ENCODE results near the gene HHIP.

Gene HHIP

DNA sequence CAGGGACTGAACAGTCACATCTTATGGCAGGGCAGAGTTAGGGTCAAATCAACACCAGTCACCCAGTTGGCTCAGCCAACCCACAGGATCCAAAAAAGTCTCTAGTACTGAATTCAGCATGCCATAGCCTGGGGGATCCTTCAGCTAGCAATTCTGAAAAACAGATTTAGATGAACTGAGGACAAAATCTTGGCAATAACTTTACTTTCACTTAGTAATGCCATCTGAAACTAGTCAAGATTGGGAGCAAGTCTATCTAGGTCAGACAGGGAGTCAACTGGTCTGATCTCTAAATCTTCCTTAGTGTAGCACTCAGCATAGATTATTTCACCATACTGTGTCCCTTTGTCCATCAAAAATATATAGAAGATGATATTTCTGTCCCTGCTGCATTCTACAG, 76.0 kb downstream of the HHIP start:
- Histone ChIP-seq H3K4me1 (ENCODE audit: control insufficient read depth, low read length) (no peaks in the 10 kb centered on the region), H3K4me2 (ENCODE audit: low read length) (no peak overlapping the region), H3K4me3 (ENCODE audit: low read length) (no peak overlapping the region)

DNA sequence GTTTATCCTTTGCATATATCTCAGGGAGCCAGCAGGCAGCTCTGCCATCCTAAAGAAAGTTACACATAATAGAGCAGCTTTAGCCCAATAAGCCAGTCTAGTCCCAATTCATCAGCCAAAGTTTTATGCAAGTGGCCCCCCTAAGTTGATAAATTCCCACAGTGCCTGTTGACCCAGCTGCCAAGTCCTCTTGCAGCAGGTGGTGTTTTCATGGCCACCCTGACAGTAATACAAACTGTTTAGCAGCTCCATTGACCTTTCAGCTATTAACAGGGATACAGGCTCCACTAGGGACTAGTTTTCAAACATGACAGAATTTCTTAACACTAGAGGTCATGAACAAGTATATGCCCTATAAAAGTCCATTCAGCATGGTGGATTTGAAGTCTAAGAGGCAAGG, 77.5 kb downstream of the HHIP start:
- no peaks in the 10 kb centered on the region for H3F3A ChIP-seq (ENCODE audit: control insufficient read depth, insufficient read depth)
- no peaks in the 10 kb centered on the region for H3K9me2 ChIP-seq (replicated peaks; ENCODE audit: control insufficient read depth, low read length)
- no peaks in the 10 kb centered on the region for H4K20me1 ChIP-seq (ENCODE audit: control insufficient read depth, insufficient read depth, low read depth, low read length)
- H3K4me3 ChIP-seq (ENCODE audit: low read length): no peak overlapping the region
- TF ChIP-seq EZH2phosphoT487 (IDR thresholded peaks at IDR 0.05; ENCODE audit: borderline replicate concordance, low read length): no peak
- TF ChIP-seq, protein P1, sequence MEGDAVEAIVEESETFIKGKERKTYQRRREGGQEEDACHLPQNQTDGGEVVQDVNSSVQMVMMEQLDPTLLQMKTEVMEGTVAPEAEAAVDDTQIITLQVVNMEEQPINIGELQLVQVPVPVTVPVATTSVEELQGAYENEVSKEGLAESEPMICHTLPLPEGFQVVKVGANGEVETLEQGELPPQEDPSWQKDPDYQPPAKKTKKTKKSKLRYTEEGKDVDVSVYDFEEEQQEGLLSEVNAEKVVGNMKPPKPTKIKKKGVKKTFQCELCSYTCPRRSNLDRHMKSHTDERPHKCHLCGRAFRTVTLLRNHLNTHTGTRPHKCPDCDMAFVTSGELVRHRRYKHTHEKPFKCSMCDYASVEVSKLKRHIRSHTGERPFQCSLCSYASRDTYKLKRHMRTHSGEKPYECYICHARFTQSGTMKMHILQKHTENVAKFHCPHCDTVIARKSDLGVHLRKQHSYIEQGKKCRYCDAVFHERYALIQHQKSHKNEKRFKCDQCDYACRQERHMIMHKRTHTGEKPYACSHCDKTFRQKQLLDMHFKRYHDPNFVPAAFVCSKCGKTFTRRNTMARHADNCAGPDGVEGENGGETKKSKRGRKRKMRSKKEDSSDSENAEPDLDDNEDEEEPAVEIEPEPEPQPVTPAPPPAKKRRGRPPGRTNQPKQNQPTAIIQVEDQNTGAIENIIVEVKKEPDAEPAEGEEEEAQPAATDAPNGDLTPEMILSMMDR (IDR thresholded peaks at IDR 0.05; ENCODE audit: low read depth, low read length, poor library complexity, severe bottlenecking): no peak
- H3K27ac ChIP-seq (ENCODE audit: low read depth, low read length): no peak overlapping the region
- no peak overlapping the region for H3K4me2 ChIP-seq (ENCODE audit: low read length)
- H3K27me3 ChIP-seq (ENCODE audit: control insufficient read depth, low read length): 0 out of 2 replicates have a peak, but pooled peaks cover 2% of the 10 kb centered on the region
- H3K4me1 ChIP-seq (ENCODE audit: control insufficient read depth, low read length): no peaks in the 10 kb centered on the region
- no peaks in the 10 kb centered on the region for H3K9me3 ChIP-seq (ENCODE audit: control insufficient read depth, insufficient read depth, low read length)
- H3K79me2 ChIP-seq (ENCODE audit: control insufficient read depth, low read length): no peaks in the 10 kb centered on the region
- H3K36me3 ChIP-seq (ENCODE audit: control insufficient read depth, low read length): no peaks in the 10 kb centered on the region

More for the DNA sequence above, 76.0 kb downstream of the HHIP start:
- no peaks in the 10 kb centered on the region for H3K79me2 ChIP-seq (ENCODE audit: control insufficient read depth, low read length)
- H4K20me1 ChIP-seq (ENCODE audit: control insufficient read depth, insufficient read depth, low read depth, low read length): no peaks in the 10 kb centered on the region
- no peaks in the 10 kb centered on the region for H3K9me2 ChIP-seq (replicated peaks; ENCODE audit: control insufficient read depth, low read length)
- no peak overlapping the region for H3K27ac ChIP-seq (ENCODE audit: low read depth, low read length)
- H3K9me3 ChIP-seq (ENCODE audit: control insufficient read depth, insufficient read depth, low read length): no peaks in the 10 kb centered on the region
- H3K27me3 ChIP-seq (ENCODE audit: control insufficient read depth, low read length): 0 out of 2 replicates have a peak, but pooled peaks cover 2% of the 10 kb centered on the region
- TF ChIP-seq, protein P1 (IDR thresholded peaks at IDR 0.05; ENCODE audit: low read depth, low read length, poor library complexity, severe bottlenecking): no peak
- no peak for TF ChIP-seq EZH2phosphoT487 (IDR thresholded peaks at IDR 0.05; ENCODE audit: borderline replicate concordance, low read length)
- H3F3A ChIP-seq (ENCODE audit: control insufficient read depth, insufficient read depth): no peaks in the 10 kb centered on the region
- H3K36me3 ChIP-seq (ENCODE audit: control insufficient read depth, low read length): no peaks in the 10 kb centered on the region

DNA sequence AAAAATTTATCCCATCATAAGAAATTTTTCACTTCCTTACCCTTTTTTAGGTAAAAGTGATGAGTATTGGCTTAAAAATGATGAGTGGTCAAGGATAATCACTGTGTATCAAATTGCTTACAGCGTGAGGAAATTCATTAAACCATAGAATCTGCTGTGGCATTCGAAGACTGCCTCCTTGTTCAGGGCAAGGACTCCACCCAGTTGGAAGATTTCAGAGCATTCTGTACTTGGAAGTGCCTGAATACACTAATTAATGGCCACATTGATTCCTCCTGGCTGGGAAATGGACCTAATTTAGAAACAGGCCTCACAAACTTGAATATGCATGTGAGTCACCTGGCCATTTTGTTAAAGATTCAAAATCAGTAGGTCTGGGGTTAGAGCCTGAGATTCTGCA, 83.2 kb downstream of the HHIP start:
- Histone ChIP-seq H3K36me3 (ENCODE audit: control insufficient read depth, low read length) (no peaks in the 10 kb centered on the region), H4K20me1 (ENCODE audit: control insufficient read depth, insufficient read depth, low read depth, low read length) (no peaks in the 10 kb centered on the region), H3K9me3 (ENCODE audit: control insufficient read depth, insufficient read depth, low read length) (no peaks in the 10 kb centered on the region), H3K4me1 (ENCODE audit: control insufficient read depth, low read length) (no peaks in the 10 kb centered on the region), H3F3A (ENCODE audit: control insufficient read depth, insufficient read depth) (no peaks in the 10 kb centered on the region), H3K27ac (ENCODE audit: low read depth, low read length) (no peak overlapping the region), H3K79me2 (ENCODE audit: control insufficient read depth, low read length) (no peaks in the 10 kb centered on the region), H3K4me2 (ENCODE audit: low read length) (no peak overlapping the region), H3K27me3 (ENCODE audit: control insufficient read depth, low read length) (no peaks in the 10 kb centered on the region), H3K9me2 (replicated peaks; ENCODE audit: control insufficient read depth, low read length) (no peaks in the 10 kb centered on the region), H3K4me3 (ENCODE audit: low read length) (no peak overlapping the region)
- TF ChIP-seq, protein P1 (IDR thresholded peaks at IDR 0.05; ENCODE audit: low read depth, low read length, poor library complexity, severe bottlenecking): no peak
- TF ChIP-seq EZH2phosphoT487 (IDR thresholded peaks at IDR 0.05; ENCODE audit: borderline replicate concordance, low read length): no peak

Measured in DOHH2 (cell line).